GM19025 (cell line): ENCODE measurements around the gene SLC25A17.
"Not testable (repeated sequence)": the region's sequence is repeated elsewhere in the genome, so short reads cannot be mapped to it uniquely, and the experiment has no call there.

ENCODE experiments used
- ATAC-seq: cut with Tn5 transposase; IDR thresholded peaks from one replicate; pipeline ENCODE4 v1.9.1; 2021; ENCODE audit warnings: mild to moderate bottlenecking, low read depth, moderate library complexity; ENCODE audit not compliant: unreplicated experiment

SLC25A17 gene, protein sequence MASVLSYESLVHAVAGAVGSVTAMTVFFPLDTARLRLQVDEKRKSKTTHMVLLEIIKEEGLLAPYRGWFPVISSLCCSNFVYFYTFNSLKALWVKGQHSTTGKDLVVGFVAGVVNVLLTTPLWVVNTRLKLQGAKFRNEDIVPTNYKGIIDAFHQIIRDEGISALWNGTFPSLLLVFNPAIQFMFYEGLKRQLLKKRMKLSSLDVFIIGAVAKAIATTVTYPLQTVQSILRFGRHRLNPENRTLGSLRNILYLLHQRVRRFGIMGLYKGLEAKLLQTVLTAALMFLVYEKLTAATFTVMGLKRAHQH

DNA sequence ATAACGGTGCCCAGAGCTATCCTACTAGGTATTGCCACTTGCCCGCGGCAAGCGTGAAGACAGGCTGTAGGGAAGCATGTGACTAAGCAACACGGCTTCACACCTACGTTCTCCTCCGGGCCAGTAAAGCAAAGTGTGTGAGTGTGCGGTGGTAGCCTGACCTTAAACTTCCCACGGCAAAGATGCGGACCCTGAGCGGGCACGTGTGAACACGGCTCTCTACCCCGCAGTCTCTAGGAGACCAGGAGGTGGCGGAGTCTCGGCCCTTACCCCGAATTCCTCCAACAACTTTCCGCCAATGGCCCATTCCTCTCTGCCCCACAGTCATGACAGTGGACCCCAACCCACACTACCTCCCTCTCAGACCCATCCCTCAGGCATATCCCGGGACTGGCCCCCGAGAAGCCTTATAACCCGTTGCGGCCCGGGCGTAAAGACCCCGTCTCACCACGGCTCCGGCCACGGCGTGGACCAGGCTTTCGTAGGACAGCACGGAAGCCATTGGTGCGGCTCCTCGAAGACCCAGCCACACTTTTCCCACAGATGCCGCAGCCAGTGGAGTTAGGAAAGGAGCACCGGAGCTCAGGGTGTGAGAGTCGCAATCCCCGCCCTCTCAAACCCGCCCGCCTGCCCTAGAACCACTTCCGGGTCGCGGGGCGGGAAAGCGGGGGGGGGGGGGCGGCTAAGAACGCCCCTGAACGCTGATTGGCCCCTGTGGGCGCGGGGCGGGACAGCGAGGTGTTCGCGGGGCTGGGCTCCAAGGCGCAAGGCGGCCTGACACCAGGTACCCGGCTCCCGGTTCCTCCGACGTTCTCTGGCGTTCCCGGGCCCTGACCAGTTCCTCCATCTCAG is at the start of gene SLC25A17:
Gene SLC25A17, minus strand, starts transcription at position 600 of the 852 bp plus-strand sequence. Its CDS starts 98 bp downstream, at position 502.
- ATAC-seq, result peak; percentile 74

DNA sequence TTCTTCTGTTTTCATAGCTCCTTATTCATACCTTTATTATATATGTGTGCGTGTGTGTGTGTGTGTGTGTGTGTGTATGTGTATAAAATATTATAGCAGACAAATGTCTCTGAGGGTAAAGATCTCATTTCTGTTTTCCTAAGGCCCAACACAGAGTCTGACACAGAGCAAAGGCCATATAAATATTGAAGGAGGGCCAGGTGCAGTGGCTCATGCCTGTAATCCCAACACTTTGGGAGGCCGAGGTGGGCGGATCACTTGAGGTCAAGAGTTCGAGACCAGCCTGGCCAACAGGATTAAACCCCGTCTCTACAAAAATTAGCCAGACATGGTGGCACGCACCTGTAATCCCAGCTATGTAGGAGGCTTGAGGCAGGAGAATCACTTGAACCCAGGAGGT is 49.2 kb upstream of the SLC25A17 start:
- not testable (repeated sequence) for ATAC-seq

DNA sequence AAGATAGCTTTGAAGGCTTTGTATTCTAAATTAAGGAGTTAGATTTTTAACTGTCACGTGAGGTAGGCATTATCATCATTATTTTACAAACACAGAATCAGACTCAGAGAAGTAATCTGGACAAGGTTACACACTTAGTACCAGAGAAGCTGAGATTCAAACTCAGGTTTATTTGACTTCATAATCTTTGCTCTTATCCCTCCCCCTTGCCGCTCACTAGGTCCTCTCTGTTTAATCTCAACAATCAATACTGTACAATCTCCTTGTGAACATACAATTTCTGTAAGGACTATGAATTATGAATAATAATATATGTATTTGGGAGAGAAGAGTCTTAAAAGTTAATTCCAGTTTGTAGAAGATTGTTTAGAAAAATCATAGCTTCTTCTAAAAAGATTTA is 48.0 kb upstream of the SLC25A17 start:
- no peak for ATAC-seq

DNA sequence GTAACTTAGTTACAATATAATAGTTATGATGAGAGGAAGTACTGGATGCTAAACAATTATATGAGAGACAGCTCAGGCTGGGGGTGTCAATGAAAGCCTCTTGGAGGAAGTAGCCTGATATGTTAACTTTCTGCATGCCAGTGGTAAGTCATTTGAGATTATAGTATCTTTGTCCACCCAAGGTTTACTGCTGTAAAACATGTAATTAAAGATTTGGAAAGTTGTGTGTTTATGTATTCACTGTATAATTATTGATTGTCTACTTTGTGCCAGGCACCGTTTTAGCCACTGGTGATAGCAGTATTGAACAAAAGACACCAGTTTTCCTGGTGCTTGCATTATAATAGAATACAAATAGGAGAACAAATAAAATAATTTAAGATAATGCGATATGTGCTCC is 43.4 kb upstream of the SLC25A17 start:
- ATAC-seq, result no peak

DNA sequence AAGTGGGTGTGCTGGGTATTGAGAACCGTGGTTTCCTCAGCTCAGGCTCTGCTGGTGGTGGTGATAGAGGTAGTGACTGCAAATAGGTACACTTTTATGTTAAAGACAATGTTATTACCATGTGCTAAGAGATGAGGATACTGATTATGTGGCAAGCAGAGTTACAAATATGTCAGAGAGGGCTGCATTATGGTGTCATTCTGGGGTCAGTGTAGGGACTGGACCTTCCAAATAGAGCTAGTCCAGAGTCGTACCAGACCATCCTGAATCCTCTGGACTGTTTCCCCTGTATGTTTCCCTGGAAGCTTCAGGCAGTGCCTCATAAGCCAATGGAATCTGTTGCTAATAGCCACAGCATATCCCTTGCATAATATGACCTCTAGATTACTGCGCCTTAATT is 42.9 kb upstream of the SLC25A17 start, which contains the start of gene DNAJB7:
Gene DNAJB7, minus strand, starts transcription at position 101 of the 400 bp plus-strand sequence. CDS start 119 bp downstream, outside the sequence.
- no peak for ATAC-seq

DNA sequence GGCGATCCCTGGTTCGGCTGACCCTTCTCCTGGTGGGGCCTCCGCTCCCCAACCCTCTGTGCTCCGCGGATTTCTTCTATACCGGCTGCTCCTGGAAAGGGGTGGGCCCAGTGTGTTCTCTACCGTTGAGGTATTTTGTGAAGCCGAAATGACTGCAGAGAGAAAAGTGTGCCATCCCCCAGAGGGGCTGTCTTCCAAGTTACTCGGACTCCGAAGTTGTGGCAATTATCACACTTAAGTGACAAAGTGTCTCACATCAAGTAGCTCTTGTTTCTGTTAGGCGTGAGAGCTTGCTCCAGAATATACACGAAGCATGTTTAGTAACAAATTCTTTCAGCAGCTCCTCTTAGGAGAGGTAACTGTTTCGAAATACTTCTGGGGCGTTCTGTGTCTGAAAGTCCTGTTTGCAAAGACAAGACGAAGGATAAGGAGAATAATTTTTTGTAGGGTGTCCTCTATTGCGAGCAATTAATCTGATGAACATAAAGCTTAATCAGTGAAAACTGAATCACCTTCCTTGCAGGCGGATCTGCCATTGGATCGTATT is 38.2 kb upstream of the SLC25A17 start:
- no peak for ATAC-seq

DNA sequence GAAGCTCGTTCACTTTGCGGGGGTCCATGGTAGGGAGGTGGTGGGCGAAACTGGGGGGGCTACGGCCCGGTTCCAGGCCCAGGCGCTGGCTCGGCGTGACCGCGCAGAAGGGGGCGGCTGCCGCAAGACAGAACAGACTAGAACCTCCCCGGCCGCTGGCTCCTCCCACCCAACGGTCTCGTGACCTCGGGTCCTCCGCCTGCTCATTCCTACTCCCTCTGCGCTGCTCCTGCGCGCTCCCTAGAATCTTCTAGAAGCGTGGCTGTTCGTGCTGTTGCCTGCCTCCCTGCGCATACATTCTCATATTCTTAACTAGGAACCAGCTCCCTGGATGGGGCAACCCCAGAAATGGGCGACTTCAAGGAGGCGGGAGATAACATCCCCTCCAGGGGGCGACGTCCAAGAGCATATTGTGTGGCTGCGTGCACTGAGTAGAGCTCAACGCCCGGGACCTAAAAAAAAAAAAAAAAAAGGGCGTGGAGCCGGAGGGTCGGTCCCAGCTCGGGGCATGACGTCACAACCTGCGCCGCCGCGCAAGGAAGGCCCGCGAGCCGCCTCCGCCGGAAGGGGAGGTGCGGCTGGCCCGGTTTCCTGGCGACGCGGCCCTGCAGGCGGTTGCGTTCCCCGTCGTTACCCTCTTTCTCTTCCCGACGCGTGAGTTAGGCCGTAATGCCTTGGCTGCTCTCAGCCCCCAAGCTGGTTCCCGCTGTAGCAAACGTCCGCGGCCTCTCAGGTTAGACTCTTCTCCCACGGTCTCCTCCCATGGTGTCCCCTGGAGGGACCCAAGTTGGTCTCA is 37.6 kb upstream of the SLC25A17 start, which contains the start of the genes ST13 and XPNPEP3:
Gene ST13, minus strand, starts transcription at position 127 of the 796 bp plus-strand sequence. Its CDS starts 99 bp downstream, at position 28.
Gene XPNPEP3, plus strand, starts transcription at position 636 of the 796 bp plus-strand sequence. Its CDS starts 34 bp downstream, at position 670.
- ATAC-seq, result peak; percentile 80

DNA sequence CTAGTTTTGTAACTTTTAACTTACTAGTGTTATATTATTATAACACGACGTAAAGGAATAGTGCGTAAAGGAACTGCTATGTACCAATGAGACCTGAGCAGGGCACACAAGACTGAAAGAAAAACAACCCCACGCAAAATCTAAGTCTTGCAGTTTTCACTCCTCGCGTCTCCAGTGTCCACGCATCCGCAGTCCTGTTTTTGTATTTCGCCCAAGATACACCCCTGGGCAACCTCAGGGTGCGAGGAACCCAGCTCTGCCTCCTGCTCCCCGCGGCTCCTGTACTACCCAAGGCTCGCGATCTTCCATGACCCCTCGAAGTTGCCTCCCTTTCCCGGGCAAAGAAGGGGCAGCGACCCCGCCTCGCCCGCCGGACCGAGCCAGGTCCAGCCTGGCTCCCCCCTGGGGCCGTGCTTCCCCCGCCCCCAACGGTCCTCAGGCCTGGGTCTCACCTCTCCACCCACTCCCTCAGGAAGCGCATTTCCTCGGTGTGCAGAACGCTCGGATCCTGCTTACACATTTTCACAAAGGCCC is 36.9 kb upstream of the SLC25A17 start:
- peak; percentile 16 for ATAC-seq

DNA sequence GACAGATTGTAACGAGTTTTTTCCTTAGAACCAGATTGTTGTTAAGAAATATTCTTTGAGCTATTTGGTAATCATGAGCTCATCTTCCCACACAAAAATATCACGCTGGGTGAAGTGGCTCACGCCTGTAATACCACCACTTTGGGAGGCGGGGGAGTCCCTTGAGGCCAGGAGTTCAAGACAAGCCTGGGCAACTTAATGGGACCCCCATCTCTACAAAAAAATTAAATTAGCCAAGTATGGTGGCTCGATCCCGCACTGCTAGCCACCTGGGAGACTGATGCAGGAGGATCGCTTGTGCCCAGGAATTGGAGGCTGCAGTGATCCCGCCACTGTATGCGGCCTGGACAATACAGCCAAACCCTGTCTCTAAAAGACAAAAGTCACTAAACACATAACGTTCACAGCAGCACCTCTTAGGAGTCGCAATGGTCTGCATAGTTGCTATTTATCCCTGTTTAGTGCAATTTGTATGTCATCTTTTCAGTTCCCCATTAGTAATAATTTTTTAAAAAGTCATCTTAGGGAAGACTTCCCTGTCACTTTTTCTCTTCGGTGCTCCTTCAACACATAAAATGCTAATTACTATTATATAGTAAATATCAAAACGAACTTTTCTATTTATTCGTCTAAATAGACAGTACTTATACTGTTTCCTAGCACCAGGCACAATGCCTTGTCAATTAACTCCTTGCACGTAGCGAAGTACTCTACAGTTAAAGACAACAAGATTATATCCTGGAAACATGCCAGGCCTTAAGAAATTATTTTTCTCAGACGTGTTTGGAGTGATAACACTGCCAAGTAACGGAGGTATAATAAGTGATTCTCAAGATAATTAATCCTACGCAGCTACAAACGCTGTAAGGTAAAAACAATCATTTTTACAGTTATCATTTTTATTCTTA is 36.2 kb upstream of the SLC25A17 start:
- ATAC-seq, result no peak

DNA sequence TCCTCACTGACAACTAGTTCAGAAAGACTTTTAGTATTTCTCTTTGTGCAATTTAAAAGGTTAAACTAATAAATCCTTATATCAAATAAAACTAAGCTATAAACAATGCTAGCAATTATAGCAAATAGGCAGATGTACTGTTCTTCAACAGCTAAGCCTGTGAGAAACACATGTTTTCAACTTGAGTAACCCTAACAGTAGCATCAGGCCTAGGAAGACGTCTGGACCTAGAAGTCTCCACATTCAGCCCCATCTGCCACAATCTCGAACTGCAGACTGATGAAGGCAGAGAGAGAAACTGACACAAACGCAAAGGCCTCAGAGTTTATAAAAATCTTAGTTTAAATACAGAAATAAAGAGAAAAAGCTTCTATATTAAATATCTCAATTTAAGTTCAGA is 34.8 kb upstream of the SLC25A17 start:
- no peak for ATAC-seq

DNA sequence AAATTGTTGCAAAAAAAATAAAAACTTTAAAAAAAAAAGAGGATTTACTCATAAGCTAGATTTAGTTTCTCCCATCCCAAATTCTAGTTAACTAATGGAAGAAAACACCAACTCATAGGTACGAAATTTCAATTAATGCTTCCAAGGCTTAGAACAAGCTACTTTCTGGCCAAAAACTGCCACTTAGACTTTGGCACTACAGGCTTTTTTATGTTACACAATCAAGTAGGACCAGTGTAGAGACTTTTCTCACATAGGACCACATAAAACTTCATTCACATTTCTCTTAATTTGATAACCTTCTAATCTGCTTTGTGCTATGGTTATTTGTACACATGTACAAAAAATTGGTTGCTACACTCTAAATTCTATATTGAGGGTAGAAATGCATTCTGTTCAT is 34.2 kb upstream of the SLC25A17 start:
- no peak for ATAC-seq

DNA sequence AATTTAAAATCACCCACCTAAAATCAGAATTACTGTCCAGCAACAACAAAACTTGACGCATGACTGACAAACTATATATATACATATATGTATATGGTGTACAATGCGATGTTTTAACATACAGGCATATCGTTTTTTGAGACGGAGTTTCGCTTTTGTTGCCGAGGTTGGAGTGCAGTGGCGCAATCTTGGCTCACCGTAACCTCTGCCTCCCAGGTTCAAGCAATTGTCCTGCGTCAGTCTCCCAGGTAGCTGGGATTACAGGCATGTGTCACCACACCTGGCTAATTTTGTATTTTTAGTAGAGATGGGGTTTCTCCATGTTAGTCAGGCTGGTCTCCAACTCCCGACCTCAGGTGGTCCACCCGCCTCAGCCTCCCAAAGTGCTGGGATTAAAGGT is 26.7 kb upstream of the SLC25A17 start:
- not testable (repeated sequence) for ATAC-seq

DNA sequence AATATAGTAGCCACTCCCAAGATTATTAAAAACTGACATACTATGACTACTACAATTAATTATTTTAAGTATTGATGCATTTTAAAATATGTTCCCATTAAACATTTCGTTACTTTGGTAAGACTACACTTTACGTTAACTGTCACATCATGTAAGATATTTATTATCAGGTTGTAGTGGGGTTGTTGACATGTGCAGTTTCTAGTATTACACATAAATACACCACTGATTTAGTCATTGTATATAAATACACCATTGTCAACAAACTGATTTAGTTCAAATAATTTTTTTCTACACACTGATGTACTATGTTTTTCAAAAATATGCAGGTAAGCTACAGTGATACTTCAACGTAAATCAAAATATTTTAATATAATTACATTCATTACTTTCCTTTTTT is 25.8 kb upstream of the SLC25A17 start:
- no peak for ATAC-seq

DNA sequence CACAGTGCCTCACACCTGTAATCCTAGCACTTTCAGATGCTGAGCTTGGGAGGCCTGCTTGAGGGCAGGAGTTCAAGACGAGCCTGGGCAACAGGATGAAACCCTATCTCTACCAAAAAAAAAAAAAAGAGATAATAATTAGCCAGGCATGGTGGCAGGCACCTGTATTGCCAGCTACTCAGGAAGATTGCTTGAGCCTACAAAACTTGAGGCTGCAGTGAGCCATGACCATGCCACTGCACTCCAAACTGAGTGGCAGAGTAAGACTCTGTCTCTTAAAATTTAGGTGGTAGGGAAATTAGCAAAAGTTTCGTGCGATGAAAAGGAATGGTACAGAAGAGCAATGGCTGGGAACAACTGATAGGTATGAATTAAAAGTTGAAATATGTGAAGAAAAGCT is 19.3 kb upstream of the SLC25A17 start:
- no peak for ATAC-seq

DNA sequence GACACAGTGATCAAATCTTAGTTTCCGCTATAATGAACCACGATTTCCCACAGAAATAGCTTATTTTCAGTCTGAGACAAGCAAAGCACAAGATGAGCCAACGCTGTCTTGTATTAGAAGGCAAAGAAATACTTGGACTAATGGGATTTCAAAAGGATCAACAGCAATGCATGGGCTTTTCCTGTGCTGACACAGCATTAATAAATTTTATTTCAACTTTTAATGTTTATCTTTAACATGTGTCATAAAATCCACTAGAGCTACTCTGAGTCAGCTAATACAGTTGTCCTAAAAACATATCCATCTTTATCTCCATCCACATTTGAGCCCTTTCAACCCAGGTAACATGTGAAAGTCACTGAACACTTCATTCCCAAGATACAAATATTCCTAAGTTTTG is 15.5 kb upstream of the SLC25A17 start:
- no peak for ATAC-seq

DNA sequence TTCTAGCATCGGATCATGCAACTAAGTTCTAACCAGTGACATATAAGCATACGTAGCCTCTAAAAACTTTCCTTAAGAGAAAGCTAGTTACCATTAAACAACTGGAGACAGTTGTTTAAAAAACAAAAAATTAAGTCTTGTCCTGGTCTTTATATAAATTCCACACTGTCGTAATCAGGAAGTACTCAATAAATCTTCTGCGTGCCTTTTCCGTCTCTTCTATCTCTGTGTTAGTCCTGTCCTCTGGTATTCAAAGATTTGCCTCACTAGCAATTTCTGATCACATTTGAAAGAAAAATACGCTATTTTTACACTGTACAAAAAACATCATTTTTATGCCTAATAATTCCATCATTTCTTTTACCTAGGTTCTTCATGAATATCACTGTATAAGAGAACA is 10.0 kb upstream of the SLC25A17 start:
- no peak for ATAC-seq

DNA sequence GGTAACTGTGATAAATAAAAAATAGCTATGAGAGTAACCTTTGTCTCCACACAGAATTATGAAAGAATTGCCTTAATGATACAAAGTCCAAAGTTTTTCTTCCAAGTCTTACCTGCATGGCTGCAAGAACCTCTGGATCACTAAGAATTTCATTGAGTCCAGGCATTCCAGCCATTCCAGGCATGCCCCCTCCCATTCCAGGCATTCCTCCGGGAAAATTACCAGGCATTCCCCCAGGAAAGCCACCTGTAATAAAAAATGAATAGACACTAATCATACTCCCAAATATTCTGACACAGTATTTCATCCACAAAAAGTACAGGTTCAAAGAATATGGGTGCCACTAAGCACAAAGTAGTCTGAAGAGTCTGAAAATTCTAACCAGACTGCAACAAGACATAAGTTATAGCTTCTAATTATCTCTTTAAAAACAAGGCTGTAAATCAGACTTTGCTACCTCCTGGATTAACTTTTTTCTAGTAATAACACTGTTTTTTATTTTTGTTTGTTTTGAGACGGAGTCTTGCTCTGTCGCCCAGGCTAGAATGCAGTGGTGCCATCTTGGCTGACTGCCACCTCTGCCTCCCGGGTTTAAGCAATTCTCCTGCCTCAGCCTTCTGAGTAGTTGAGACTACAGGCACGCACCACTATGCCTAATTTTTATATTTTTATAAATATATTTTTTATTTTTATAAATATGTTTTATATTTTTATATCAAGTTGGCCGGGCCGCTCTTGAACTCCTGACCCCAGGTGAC is 8.0 kb upstream of the SLC25A17 start:
- ATAC-seq, result no peak

DNA sequence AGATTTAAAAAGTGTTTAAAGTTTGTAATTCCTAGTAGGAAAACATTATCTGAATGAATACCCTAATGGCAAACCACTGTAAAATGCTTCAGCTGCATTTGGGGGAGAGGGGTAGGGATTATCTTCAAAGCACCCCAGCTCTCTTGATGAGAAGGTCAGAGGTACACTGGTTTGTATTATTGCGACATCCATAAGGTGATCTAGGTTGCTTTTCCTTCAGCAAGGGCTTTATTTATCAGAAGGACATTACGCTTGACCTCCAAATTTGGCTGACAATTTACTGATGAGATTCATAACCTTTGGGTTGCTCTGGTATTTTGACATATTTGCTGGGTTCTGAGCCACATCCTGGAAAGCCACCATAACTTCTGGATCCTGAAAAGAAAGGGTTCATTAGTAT is 7.1 kb upstream of the SLC25A17 start:
- ATAC-seq, result not testable (repeated sequence)
